Measurements from ENCODE around the gene TK1. TPM values are rescaled to one million over a fixed set of nuclear protein-coding genes. Genes with fewer than 3 reads are reported as not detected.
"Not testable (repeated sequence)": the region's sequence is repeated elsewhere in the genome, so short reads cannot be mapped to it uniquely, and the experiment has no call there.

Gene TK1, protein sequence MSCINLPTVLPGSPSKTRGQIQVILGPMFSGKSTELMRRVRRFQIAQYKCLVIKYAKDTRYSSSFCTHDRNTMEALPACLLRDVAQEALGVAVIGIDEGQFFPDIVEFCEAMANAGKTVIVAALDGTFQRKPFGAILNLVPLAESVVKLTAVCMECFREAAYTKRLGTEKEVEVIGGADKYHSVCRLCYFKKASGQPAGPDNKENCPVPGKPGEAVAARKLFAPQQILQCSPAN
- total RNA-seq, result 2.1 TPM
- long read RNA-seq, transcript TK1-201 (7 exons, 1,628 nt), result major isoform, 10 of 13 reads
- long read RNA-seq, partial matches to known transcripts, result 3 of 13 reads
- long read RNA-seq, other reads (novel, unspliced or antisense), result 0 of 13 reads

- peak; percentile 97 for DNase-seq
- intact Hi-C loops (cut with micrococcal nuclease), result no loop called here
- peak; percentile 96 for ATAC-seq
Observed at GRCh38 chr17:78186692-78187595, at the start of gene TK1, which contains the start of gene AFMID. TSS of gene TK1 (minus strand) at chr17:78187052. CDS start at chr17:78186994, 58 bp downstream. TSS of gene AFMID (plus strand) at chr17:78187362. CDS start at chr17:78187371, 9 bp downstream.

- intact Hi-C loops (cut with micrococcal nuclease), result no loop called here
- no peak for ATAC-seq
- no peak for DNase-seq
Observed at GRCh38 chr17:78235885-78236284, 49.0 kb upstream of the TK1 start.

GRCh38 chr17:78235022-78235421 lies 48.2 kb upstream of the TK1 start:
- peak; percentile 70 for DNase-seq
- intact Hi-C loops (cut with micrococcal nuclease), result not testable (repeated sequence)
- peak; percentile 49 for ATAC-seq

DNA sequence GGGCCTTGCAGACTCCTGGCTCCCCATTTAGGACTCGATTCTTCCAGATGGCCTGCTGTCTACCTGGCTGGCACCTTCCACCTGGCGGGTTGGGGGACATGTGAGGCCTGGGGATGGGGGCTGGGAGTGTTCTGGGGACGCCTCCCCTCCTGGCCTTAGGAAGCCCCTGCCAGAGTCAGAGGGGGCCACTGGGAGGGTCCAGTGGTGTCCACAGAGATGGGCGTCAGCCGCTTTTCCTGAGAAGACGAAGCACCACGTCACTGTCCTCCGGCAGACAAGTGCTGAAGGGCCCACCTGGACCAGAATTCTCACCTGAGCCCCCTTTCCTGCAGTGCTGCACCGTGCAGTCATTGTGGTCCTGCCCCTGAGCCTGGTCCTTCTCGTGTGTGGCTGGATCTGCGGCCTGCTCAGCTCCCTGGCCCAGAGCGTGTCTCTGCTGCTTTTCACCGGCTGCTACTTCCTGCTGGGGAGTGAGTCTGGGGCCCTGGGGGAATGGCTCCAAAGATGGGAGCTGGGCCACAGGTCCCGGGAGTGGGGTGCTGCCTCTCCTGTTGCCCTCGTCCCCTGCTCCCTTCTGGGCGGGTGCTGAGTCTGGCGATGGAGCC lies 47.5 kb upstream of the TK1 start:
- no peak for ATAC-seq
- no peak for DNase-seq
- intact Hi-C loops (cut with micrococcal nuclease), result no loop called here

- no peak for ATAC-seq
- intact Hi-C loops (cut with micrococcal nuclease), result no loop called here
- no peak for DNase-seq
Observed at GRCh38 chr17:78233678-78234077, 46.8 kb upstream of the TK1 start.

DNA sequence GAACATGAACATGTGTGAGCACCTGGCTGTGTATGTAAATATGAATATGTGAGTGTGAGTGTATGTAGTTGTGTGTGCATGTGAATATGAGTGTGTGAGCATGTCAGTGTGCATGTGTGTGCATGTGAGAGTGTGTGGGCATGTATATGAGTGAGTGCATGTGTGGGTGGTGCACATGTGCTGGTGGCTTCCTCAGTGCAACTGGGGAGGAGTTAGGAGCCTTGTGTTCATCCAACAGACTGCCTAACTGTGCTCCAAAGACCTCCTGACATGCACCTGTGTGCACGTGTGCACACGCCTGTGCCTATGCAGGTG lies 46.0 kb upstream of the TK1 start:
- ATAC-seq, result no peak
- intact Hi-C loops (cut with micrococcal nuclease), result no loop called here
- no peak for DNase-seq

DNA sequence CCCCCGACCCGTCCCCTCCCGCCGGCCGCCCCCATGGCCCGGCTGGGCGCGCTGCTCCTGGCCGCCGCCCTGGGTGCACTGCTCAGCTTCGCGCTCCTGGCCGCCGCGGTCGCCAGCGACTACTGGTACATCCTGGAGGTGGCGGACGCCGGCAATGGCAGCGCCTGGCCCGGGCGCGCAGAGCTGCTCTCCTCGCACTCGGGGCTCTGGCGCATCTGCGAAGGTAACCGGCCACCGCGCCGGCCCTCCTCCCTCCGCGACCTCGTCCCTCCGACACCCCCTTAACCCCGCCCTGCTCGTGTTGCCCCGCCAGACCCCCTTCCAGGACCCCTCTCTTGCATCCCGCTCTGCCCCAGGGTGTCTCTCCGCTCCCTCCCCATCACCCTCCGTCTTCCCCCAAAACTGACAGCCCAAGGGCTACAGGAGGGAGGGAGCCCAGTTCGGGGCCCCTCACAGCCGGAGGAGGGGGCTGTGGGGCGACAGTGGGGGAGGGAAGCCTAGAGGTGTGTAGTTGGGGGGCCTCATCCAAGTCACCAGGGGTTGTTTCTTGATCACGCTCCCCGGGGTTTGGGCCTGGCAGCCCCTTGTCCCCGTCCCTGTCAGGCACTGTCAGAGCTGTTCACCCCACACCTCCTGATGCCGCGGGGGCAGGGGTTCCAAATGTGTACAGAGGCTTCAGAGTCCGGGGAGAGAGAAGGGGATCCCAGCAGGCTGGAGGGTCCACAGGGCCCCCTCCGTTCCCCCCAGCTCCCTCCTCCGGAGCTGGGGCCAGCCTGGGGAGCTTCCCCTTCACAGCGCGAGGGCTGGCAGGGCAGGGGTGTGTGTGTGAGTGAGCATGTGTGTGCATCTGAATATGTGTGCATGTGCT lies 45.4 kb upstream of the TK1 start:
- no peak for ATAC-seq
- intact Hi-C loops (cut with micrococcal nuclease), result no loop called here
- DNase-seq, result no peak

- intact Hi-C loops (cut with micrococcal nuclease), result no loop called here
- no peak for ATAC-seq
- DNase-seq, result no peak
Observed at GRCh38 chr17:78230996-78231935, 44.4 kb upstream of the TK1 start, which contains the start of gene TMEM235. TSS of gene TMEM235 (plus strand) at chr17:78231631. CDS start at chr17:78232024, 393 bp downstream.

DNA sequence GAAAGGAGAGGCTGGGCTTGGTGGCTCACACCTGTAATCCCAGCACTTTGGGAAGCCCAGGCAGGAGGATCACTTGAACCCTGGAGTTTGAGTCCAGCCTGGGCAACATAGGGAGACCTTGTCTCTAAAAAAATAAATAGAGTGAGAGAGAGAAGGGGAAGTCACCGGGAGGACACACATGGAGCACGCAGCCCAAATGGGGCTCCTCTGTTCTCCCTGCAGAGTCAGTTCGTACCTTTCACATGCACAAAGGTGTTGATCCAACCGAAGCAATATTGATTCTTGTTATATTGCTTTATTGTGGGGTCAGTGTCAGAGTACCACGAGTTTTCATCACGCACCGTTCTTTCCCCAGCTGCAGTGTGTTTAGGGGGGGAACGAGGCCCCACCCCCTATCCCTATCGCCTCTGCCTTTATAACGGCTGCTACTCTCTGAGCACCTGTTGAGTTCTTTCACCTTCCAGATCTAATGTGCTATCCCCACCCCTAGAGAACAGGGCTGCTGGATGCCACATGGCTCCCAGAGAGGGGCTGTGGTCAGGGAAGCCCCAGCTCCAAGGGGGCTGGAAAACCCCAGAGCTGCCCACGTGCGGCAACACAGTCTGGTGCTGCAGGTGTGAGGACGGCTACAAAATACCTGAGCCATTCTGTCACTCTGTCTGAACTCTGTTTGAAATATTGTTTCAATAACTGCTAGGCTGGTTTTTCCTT lies 43.6 kb upstream of the TK1 start:
- ATAC-seq, result no peak
- intact Hi-C loops (cut with micrococcal nuclease), result no loop called here
- DNase-seq, result no peak

DNA sequence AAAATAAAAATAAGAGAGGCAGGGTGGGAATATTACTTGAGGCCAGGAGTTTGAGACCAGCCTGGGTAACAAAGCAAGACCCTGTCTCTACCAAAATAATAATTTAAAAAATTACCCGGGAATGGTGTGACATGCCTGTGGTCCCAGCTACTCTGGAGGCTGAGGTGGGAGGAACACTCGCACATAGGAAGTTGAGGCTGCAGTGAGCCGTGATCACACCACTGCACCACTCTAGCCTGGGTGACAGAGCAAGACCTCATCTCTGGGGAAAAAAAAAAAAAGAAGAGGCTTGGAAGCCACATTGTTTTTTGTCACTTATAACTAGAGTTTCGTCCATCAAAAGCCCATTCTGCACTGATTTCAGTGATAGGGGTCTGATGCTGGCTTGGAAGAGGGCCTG lies 41.3 kb upstream of the TK1 start:
- intact Hi-C loops (cut with micrococcal nuclease), result no loop called here
- ATAC-seq (no peak), DNase-seq (no peak)

GRCh38 chr17:78227455-78227916 lies 40.6 kb upstream of the TK1 start:
- DNase-seq (no peak), ATAC-seq (no peak)
- intact Hi-C loops (cut with micrococcal nuclease), result no loop called here

GRCh38 chr17:78226759-78227454 lies 40.1 kb upstream of the TK1 start:
- intact Hi-C loops (cut with micrococcal nuclease), result no loop called here
- ATAC-seq (no peak), DNase-seq (no peak)

- intact Hi-C loops (cut with micrococcal nuclease), result no loop called here
- no peak for ATAC-seq
- no peak for DNase-seq
Observed at GRCh38 chr17:78226055-78226758, 39.4 kb upstream of the TK1 start.

- intact Hi-C loops (cut with micrococcal nuclease), result no loop called here
- DNase-seq, result no peak
- no peak for ATAC-seq
Observed at GRCh38 chr17:78225088-78225865, 38.4 kb upstream of the TK1 start.
